SK-N-SH treated with all-trans-retinoic acid at 6 μM for 48 hours (cell line): ENCODE results near the gene PRKAR1B.

Experiments
- ATAC-seq: fragments of 200-7000 bp; cut with Tn5 transposase; 3 replicates; pipeline ENCODE4 v1.9.1; 2020; ENCODE audit warnings: mild to moderate bottlenecking, moderate library complexity
- CSDC2 ChIP-seq: fragments of 250-450 bp; sonication (Bioruptor Pico); IDR thresholded peaks from 2 replicates; pipeline ENCODE4 v1.5.0; 2020; ENCODE audit warnings: mild to moderate bottlenecking, moderate library complexity
- ESRRG ChIP-seq: fragments of 250-450 bp; sonication (Bioruptor Pico); IDR thresholded peaks from 2 replicates; pipeline ENCODE4 v1.6.1; 2021; ENCODE audit warnings: mild to moderate bottlenecking
- ISL1 ChIP-seq: fragments of 250-450 bp; sonication (Bioruptor Pico); IDR thresholded peaks from 2 replicates; pipeline ENCODE4 v2.1.2; 2022; ENCODE audit warnings: mild to moderate bottlenecking, moderate library complexity
- OSR1 ChIP-seq: fragments of 250-450 bp; sonication (Bioruptor Pico); IDR thresholded peaks from 2 replicates; pipeline ENCODE4 v1.8.0; 2022; ENCODE audit warnings: moderate library complexity, mild to moderate bottlenecking, inconsistent platforms
- PPARA ChIP-seq: fragments of 250-450 bp; sonication (Bioruptor Pico); IDR thresholded peaks from 2 replicates; pipeline ENCODE4 v1.5.0; 2020; ENCODE audit warnings: mild to moderate bottlenecking, borderline replicate concordance
- SNAI2 ChIP-seq: fragments of 250-450 bp; sonication (Bioruptor Pico); IDR thresholded peaks from 2 replicates; pipeline ENCODE4 v1.5.0; 2020; ENCODE audit warnings: mild to moderate bottlenecking, moderate library complexity
- TCF4 ChIP-seq: fragments of 250-450 bp; sonication (Bioruptor Pico); IDR thresholded peaks from 2 replicates; pipeline ENCODE4 v1.8.0; 2021; ENCODE audit warnings: mild to moderate bottlenecking, moderate library complexity, borderline replicate concordance
- TOX ChIP-seq: fragments of 250-450 bp; sonication (Bioruptor Pico); IDR thresholded peaks from 2 replicates; pipeline ENCODE4 v1.8.0; 2021; ENCODE audit warnings: mild to moderate bottlenecking, moderate library complexity, borderline replicate concordance
- ZC3H10 ChIP-seq: fragments of 250-450 bp; sonication (Bioruptor Pico); IDR thresholded peaks from 2 replicates; pipeline ENCODE4 v1.5.1; 2021; ENCODE audit warnings: mild to moderate bottlenecking, moderate library complexity
- ZFP3 ChIP-seq: fragments of 250-450 bp; sonication (Bioruptor Pico); IDR thresholded peaks from 2 replicates; pipeline ENCODE4 v1.5.0; 2020; ENCODE audit warnings: mild to moderate bottlenecking, moderate library complexity
- ZFP30 ChIP-seq: fragments of 450-650 bp; formaldehyde crosslinking; IDR thresholded peaks from 2 replicates; pipeline ENCODE4 v1.5.0; 2022; ENCODE audit warnings: mild to moderate bottlenecking, moderate library complexity
- ZNF8 ChIP-seq: fragments of 450-650 bp; formaldehyde crosslinking; IDR thresholded peaks from 2 replicates; pipeline ENCODE4 v1.5.0; 2020; ENCODE audit warnings: mild to moderate bottlenecking, moderate library complexity
- TF ChIP-seq, protein P1 (sequence below): fragments of 250-450 bp; sonication (Bioruptor Pico); IDR thresholded peaks from 2 replicates; pipeline ENCODE4 v1.8.0; 2021; ENCODE audit warnings: low read depth, mild to moderate bottlenecking, moderate library complexity, borderline replicate concordance
- TF ChIP-seq, protein P2 (sequence below): fragments of 250-450 bp; sonication (Bioruptor Pico); IDR thresholded peaks from 2 replicates; pipeline ENCODE4 v1.5.0; 2020; ENCODE audit warnings: mild to moderate bottlenecking, moderate library complexity
- TF ChIP-seq, protein P3 (sequence below): fragments of 250-450 bp; sonication (Bioruptor Pico); IDR thresholded peaks from 2 replicates; pipeline ENCODE4 v1.8.0; 2020; ENCODE audit warnings: mild to moderate bottlenecking, moderate library complexity, borderline replicate concordance
- TF ChIP-seq, protein P4 (sequence below): fragments of 250-450 bp; sonication (Bioruptor Pico); IDR thresholded peaks from 2 replicates; pipeline ENCODE4 v1.5.1; 2020; ENCODE audit warnings: low read depth, mild to moderate bottlenecking, moderate library complexity
- TF ChIP-seq, protein P5 (sequence below): fragments of 250-450 bp; sonication (Bioruptor Pico); IDR thresholded peaks from 2 replicates; pipeline ENCODE4 v1.5.1; 2021; ENCODE audit warnings: mild to moderate bottlenecking, moderate library complexity

The PRKAR1B gene

DNA sequence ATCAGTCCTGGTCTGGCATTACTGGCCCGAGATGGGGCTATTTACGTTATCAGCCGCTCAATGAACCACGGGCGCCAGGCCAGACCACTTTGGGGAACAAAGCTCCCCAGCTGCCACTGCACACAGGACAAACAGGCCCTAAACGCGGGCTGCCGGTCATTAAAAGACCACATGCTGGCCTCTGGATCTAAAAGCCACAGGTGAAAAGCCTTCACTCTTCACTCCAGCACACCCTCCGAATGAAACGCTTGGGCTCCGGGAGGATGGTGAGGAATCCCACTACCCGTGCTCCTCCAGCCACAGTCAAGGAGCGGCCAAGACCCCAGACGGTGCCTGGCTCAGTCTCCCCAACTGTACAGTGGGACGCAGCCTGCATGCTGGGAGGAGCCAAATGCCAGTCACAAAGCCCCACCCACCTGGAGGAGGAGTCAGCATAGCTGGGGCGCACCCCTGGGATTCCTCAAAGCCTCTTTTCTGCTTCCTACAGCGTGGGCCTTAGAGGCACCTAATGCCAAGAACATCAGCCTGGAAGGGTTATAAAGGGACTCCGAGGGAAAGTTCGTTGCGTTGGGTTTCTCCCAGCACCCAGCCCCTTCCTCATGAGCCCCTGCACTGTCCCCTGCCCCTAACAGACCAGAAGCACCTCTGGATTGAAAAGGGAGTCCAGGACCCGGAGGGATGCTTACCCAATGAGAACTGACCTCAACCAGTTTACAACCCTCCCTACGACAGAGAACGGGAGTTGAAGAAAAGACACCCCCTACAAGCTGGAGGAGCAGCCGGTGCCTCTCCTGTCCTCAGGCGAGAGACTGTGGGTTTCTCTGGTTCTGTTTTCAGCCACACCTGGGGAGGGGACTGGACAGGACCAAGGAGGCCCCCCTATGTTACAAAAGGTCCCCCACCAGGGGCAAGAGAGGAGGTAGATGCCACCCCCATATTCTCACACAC, 212.2 kb downstream of the PRKAR1B start (continued):
- TF ChIP-seq, protein P1, sequence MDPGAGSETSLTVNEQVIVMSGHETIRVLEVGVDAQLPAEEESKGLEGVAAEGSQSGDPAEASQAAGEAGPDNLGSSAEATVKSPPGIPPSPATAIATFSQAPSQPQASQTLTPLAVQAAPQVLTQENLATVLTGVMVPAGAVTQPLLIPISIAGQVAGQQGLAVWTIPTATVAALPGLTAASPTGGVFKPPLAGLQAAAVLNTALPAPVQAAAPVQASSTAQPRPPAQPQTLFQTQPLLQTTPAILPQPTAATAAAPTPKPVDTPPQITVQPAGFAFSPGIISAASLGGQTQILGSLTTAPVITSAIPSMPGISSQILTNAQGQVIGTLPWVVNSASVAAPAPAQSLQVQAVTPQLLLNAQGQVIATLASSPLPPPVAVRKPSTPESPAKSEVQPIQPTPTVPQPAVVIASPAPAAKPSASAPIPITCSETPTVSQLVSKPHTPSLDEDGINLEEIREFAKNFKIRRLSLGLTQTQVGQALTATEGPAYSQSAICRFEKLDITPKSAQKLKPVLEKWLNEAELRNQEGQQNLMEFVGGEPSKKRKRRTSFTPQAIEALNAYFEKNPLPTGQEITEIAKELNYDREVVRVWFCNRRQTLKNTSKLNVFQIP (CRISPR knock-in tag): no peak
- TF ChIP-seq SNAI2 (CRISPR knock-in tag) (no peak), PPARA (CRISPR knock-in tag) (no peak), OSR1 (CRISPR knock-in tag) (no peak), TOX (CRISPR knock-in tag) (no peak)

DNA sequence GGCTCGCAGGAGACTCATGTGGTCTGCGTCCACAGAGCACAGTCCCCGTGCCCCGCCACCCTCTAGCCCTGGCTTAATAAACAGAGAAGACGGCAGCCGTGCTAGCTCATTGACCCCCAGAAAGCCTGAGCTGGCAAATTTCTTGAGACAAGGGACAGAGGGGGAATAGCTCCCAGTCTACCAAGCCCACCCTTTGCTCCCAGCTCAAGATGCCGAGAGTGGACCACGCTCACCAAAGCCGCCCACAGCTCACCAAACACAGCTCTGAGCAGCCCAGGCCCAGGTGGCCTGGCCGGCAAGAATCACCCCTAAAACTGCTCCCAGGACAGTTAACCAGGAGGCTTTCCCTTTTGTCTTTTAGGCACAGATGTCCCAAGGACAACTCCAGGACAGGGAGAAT, 212.8 kb downstream of the PRKAR1B start:
- TF ChIP-seq, protein P2, sequence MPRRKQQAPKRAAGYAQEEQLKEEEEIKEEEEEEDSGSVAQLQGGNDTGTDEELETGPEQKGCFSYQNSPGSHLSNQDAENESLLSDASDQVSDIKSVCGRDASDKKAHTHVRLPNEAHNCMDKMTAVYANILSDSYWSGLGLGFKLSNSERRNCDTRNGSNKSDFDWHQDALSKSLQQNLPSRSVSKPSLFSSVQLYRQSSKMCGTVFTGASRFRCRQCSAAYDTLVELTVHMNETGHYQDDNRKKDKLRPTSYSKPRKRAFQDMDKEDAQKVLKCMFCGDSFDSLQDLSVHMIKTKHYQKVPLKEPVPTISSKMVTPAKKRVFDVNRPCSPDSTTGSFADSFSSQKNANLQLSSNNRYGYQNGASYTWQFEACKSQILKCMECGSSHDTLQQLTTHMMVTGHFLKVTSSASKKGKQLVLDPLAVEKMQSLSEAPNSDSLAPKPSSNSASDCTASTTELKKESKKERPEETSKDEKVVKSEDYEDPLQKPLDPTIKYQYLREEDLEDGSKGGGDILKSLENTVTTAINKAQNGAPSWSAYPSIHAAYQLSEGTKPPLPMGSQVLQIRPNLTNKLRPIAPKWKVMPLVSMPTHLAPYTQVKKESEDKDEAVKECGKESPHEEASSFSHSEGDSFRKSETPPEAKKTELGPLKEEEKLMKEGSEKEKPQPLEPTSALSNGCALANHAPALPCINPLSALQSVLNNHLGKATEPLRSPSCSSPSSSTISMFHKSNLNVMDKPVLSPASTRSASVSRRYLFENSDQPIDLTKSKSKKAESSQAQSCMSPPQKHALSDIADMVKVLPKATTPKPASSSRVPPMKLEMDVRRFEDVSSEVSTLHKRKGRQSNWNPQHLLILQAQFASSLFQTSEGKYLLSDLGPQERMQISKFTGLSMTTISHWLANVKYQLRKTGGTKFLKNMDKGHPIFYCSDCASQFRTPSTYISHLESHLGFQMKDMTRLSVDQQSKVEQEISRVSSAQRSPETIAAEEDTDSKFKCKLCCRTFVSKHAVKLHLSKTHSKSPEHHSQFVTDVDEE (CRISPR knock-in tag): no peak
- TF ChIP-seq ZC3H10 (CRISPR knock-in tag) (no peak), ISL1 (CRISPR knock-in tag) (no peak), ZFP3 (CRISPR knock-in tag) (no peak), CSDC2 (CRISPR knock-in tag) (no peak), ZFP30 (CRISPR knock-in tag) (no peak), ESRRG (CRISPR knock-in tag) (no peak), TOX (CRISPR knock-in tag) (no peak), TCF4 (CRISPR knock-in tag) (no peak)
- TF ChIP-seq, protein P3, sequence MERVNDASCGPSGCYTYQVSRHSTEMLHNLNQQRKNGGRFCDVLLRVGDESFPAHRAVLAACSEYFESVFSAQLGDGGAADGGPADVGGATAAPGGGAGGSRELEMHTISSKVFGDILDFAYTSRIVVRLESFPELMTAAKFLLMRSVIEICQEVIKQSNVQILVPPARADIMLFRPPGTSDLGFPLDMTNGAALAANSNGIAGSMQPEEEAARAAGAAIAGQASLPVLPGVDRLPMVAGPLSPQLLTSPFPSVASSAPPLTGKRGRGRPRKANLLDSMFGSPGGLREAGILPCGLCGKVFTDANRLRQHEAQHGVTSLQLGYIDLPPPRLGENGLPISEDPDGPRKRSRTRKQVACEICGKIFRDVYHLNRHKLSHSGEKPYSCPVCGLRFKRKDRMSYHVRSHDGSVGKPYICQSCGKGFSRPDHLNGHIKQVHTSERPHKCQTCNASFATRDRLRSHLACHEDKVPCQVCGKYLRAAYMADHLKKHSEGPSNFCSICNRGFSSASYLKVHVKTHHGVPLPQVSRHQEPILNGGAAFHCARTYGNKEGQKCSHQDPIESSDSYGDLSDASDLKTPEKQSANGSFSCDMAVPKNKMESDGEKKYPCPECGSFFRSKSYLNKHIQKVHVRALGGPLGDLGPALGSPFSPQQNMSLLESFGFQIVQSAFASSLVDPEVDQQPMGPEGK (CRISPR knock-in tag): no peak
- TF ChIP-seq, protein P4, sequence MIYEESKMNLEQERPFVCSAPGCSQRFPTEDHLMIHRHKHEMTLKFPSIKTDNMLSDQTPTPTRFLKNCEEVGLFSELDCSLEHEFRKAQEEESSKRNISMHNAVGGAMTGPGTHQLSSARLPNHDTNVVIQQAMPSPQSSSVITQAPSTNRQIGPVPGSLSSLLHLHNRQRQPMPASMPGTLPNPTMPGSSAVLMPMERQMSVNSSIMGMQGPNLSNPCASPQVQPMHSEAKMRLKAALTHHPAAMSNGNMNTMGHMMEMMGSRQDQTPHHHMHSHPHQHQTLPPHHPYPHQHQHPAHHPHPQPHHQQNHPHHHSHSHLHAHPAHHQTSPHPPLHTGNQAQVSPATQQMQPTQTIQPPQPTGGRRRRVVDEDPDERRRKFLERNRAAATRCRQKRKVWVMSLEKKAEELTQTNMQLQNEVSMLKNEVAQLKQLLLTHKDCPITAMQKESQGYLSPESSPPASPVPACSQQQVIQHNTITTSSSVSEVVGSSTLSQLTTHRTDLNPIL (CRISPR knock-in tag): no peak
- ATAC-seq: no peak

DNA sequence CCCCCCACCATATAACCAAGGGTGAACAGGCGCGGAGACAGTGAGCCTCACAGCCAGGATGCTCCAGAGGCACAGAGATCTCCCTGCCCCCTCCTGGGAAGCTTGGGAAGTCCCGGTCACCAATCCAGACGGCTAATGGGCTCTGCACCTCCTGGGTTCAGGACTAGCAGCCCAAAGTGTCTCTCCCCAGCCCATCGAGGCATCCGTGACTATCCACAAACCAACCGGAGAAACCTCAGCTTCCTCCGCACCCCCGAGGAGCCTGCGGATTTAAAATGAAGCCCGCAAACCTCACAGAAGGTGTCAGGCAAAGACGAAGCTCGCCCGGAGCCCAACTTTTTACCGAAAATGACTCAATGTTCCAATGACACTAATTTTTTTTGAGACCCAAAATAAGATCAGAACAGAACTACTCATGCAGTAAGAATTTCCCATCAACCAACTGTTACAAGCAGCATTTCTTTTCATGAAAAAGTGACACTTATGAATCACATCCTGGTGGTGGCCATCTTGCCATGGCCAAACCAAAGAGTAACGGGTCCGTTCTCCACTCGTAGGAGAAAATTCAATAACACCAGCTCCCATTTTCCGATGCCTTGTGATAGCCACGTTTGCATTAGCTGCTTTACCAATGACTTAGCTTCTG, 213.4 kb downstream of the PRKAR1B start:
- peak; percentile 14; the same call in 1 of the 3 replicates for ATAC-seq
- TF ChIP-seq ZNF8 (CRISPR knock-in tag) (no peak), SNAI2 (CRISPR knock-in tag) (no peak)
- TF ChIP-seq, protein P5, sequence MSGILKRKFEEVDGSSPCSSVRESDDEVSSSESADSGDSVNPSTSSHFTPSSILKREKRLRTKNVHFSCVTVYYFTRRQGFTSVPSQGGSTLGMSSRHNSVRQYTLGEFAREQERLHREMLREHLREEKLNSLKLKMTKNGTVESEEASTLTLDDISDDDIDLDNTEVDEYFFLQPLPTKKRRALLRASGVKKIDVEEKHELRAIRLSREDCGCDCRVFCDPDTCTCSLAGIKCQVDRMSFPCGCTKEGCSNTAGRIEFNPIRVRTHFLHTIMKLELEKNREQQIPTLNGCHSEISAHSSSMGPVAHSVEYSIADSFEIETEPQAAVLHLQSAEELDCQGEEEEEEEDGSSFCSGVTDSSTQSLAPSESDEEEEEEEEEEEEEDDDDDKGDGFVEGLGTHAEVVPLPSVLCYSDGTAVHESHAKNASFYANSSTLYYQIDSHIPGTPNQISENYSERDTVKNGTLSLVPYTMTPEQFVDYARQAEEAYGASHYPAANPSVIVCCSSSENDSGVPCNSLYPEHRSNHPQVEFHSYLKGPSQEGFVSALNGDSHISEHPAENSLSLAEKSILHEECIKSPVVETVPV (CRISPR knock-in tag): no peak
